KOPT-K1 (cell line): ENCODE results near the gene BRD1.

Experiments
- H3K27ac ChIP-seq: fragments of 200-600 bp; sonication (generic); 2 replicates; pipeline ENCODE4 v1.5.1; 2016; ENCODE audit warnings: antibody characterized with exemption, mild to moderate bottlenecking, low read depth, low read length; ENCODE audit not compliant: poor library complexity, severe bottlenecking
- H3K36me3 ChIP-seq: fragments of 200-600 bp; sonication (generic); 2 replicates; pipeline ENCODE4 v1.5.1; 2017; ENCODE audit warnings: antibody characterized with exemption, mild to moderate bottlenecking, low read length, moderate library complexity; ENCODE audit not compliant: insufficient read depth
- H3K9me3 ChIP-seq: fragments of 200-600 bp; sonication (generic); 2 replicates; pipeline ENCODE4 v1.5.1; 2017; ENCODE audit warnings: antibody characterized with exemption, low read length, mild to moderate bottlenecking; ENCODE audit not compliant: insufficient read depth, poor library complexity, severe bottlenecking

BRD1 gene

GRCh38 chr22:49779211-49779610 is 48.5 kb downstream of the BRD1 start:
- Histone ChIP-seq H3K9me3 (no peaks in the 10 kb centered on the region), H3K36me3 (peaks cover 94% of the 10 kb centered on the region), H3K27ac (no peak overlapping the region)

GRCh38 chr22:49777569-49778249 is 50.0 kb downstream of the BRD1 start:
- H3K9me3 ChIP-seq, result no peaks in the 10 kb centered on the region
- H3K27ac ChIP-seq, result no peak overlapping the region
- peaks cover 92% of the 10 kb centered on the region for H3K36me3 ChIP-seq

- H3K27ac ChIP-seq, result no peak overlapping the region
- peaks cover 96% of the 10 kb centered on the region for H3K36me3 ChIP-seq
- H3K9me3 ChIP-seq, result no peaks in the 10 kb centered on the region
Observed at GRCh38 chr22:49776891-49777290, 50.8 kb downstream of the BRD1 start.

GRCh38 chr22:49775867-49776511 is 51.7 kb downstream of the BRD1 start:
- H3K27ac ChIP-seq, result no peak overlapping the region
- H3K9me3 ChIP-seq, result no peaks in the 10 kb centered on the region
- peaks cover 92% of the 10 kb centered on the region for H3K36me3 ChIP-seq

GRCh38 chr22:49775191-49775866 is 52.3 kb downstream of the BRD1 start:
- peaks cover 85% of the 10 kb centered on the region for H3K36me3 ChIP-seq
- no peaks in the 10 kb centered on the region for H3K9me3 ChIP-seq
- no peak overlapping the region for H3K27ac ChIP-seq

GRCh38 chr22:49774499-49775151 is 53.0 kb downstream of the BRD1 start:
- H3K27ac ChIP-seq, result no peak overlapping the region
- peaks cover 78% of the 10 kb centered on the region for H3K36me3 ChIP-seq
- H3K9me3 ChIP-seq, result no peaks in the 10 kb centered on the region

- no peak overlapping the region for H3K27ac ChIP-seq
- H3K9me3 ChIP-seq, result no peaks in the 10 kb centered on the region
- peaks cover 72% of the 10 kb centered on the region for H3K36me3 ChIP-seq
Observed at GRCh38 chr22:49774046-49774445, 53.6 kb downstream of the BRD1 start.

GRCh38 chr22:49773531-49773930 is 54.1 kb downstream of the BRD1 start:
- Histone ChIP-seq H3K27ac (no peak overlapping the region), H3K9me3 (no peaks in the 10 kb centered on the region), H3K36me3 (peaks cover 67% of the 10 kb centered on the region)

- Histone ChIP-seq H3K36me3 (peaks cover 59% of the 10 kb centered on the region), H3K27ac (peak overlapping the region; percentile 37), H3K9me3 (no peaks in the 10 kb centered on the region)
Observed at GRCh38 chr22:49772692-49773091, 55.0 kb downstream of the BRD1 start.

- peaks cover 46% of the 10 kb centered on the region for H3K36me3 ChIP-seq
- H3K9me3 ChIP-seq, result peaks cover 10% of the 10 kb centered on the region
- no peak overlapping the region for H3K27ac ChIP-seq
Observed at GRCh38 chr22:49771266-49772065, 56.2 kb downstream of the BRD1 start.

- H3K9me3 ChIP-seq, result peaks cover 18% of the 10 kb centered on the region
- H3K27ac ChIP-seq, result no peak overlapping the region
- H3K36me3 ChIP-seq, result peaks cover 39% of the 10 kb centered on the region
Observed at GRCh38 chr22:49770547-49771265, 57.0 kb downstream of the BRD1 start.

GRCh38 chr22:49769691-49770546 is 57.8 kb downstream of the BRD1 start:
- H3K36me3 ChIP-seq, result peaks cover 31% of the 10 kb centered on the region
- no peak overlapping the region for H3K27ac ChIP-seq
- H3K9me3 ChIP-seq, result peaks cover 18% of the 10 kb centered on the region

GRCh38 chr22:49768951-49769690 is 58.6 kb downstream of the BRD1 start:
- H3K9me3 ChIP-seq, result peaks cover 18% of the 10 kb centered on the region
- peaks cover 23% of the 10 kb centered on the region for H3K36me3 ChIP-seq
- H3K27ac ChIP-seq, result no peak overlapping the region
